Measurements from ENCODE around the gene NRIP1.

The NRIP1 gene

GRCh38 chr21:14911351-14911750, 153.4 kb downstream of the NRIP1 start:
- no peak for DNase-seq (ENCODE audit: low read depth)
